DMS153 treated with DMSO at 0.1 percent for 48 hours (cell line): Measurements from ENCODE around the gene DEFB132.

Experiments used
- DNase-seq: peaks from one replicate; lab custom pipeline; 2025; ENCODE audit not compliant: unreplicated experiment; lab: John Stamatoyannopoulos, UW

Gene DEFB132

DNA sequence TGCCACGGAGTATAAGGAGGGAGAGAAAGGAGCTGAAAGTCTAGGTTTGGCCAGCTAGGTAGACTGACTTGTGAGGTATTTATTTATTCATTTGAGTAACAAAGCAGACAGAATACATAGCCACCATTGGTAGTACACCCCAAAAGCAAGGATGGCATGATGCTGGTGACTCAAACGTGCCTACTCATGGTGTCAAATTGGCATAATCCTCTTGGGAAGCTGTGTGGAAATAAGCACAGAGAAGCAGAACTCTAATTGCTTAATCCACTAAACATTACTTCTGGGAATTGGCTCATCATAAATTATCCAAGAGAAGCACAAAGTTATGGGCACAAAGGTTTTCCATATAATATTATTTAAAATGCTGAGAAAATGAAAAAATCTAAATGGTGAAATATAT is 2.5 kb downstream of the DEFB132 start:
- no peak for DNase-seq

DNA sequence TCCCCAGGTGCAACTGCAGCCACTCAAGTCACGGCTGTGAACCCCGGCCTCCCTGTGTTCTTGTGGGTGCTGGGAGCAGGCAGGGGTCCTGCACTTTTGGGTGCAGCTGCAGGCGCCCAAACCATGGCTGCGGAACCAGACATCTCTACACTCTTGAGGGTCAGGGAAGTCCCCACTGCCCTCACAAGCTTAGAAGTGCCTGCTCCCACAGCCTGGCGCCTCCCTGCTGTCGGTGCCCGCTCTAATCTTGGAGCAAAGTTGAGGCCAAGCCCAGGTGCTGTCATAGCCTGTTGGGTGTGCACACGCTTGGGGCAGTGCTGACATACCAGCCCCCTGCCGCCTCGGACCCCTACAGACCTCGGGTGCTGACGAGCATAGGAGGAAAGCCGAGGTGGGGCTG is 6.2 kb downstream of the DEFB132 start:
- DNase-seq: no peak

DNA sequence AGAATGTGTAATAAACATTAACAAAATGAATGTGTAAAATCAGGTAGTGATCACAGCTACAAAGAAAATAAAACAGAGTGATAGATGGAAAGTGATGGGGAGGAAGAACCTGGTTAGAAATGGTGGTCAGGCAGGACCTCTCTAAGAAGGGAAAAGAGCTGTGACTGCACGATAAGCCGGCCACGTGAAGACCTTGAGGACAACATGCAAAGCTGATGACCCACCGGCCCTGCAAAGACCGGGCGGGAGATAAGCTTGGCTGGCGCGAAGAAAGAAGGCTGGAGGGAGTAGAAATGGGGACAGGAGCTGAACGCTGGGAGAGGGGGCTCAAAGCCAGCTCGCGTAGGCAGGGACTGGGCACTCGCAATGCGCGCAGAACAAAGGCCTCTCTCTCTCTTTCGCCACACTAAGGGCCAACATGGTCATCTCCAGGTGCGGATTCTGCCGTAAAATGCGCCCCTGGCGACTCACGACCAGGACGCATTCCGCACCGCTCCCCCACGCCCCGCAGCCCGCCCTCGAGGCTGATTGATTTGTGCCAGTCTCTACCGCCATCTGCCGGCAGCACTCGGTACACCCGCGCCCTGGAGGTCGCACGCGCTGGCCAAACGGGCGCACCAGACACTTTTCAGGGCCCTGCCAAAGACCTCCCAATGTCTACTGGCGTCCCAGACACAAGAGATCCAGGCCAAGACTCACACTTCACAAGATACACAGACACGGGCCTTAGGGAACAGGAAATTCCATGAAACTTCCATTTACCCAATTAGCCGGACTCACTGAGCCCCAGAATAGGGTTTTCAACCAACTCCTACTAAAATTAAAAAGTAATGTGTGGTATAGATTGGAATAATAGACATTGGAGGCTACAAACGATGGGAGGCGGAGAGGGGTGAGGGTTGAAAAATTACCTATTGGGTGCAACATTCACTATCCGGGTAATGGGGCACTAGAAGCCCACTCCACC is 9.4 kb downstream of the DEFB132 start:
- DNase-seq: peak; percentile 38

DNA sequence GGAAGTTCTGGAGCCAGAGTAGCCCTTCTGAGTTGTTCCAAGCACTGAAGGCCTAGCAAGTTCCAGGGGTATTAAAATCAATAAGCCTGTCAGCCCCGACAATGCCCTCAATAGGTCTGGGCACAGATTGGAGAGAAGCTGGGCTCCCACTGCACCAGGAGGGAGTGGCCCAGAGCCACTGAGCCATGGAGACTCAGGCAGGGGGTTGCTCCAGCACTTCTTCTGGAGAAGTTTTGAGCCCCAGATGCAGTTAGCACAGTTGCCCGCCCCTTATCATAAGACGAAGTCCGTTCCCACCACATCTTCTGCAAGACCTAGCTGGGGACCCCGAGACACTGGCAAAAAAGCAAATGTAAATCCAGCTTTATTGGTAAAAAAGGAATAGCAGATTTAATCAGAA is 13.0 kb downstream of the DEFB132 start:
- DNase-seq: no peak

DNA sequence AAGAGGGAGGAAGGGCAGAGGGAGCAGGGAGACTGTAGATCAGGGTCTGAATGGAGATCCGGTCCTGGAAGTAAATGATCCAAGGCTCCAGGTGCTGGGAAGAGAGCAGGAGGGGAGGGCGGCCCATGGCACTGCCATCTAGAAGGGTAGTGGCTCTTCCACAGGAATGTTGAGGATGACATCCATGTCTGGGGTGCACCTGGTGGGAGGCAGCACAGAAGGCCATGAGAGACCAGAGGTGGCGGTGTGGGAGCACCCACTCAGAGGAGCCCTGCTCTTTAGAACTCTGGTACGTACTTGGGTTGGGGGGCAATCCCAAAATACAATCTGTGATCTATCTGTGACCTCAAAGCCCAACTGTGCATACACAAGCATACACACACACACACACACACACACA is 13.5 kb downstream of the DEFB132 start:
- DNase-seq: no peak

DNA sequence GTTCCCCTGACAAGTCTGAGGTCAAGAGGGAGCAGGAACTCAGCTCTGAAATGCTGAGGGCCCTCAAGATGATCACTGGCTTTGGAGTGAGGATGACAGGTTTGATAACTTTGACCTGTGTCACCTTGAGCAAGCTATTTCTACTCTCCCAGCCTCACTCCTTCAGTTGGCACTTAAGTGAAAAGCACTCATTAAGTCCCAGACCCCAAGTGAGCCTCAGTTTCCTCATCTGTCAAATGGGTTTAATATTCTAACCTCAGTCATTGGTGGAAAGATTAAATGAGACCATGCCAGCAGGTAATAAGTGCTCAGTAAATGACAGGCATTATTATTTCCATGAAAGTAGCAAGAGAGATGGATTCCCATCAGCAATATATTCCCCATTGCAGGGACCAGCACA is 14.0 kb downstream of the DEFB132 start:
- DNase-seq: no peak

DNA sequence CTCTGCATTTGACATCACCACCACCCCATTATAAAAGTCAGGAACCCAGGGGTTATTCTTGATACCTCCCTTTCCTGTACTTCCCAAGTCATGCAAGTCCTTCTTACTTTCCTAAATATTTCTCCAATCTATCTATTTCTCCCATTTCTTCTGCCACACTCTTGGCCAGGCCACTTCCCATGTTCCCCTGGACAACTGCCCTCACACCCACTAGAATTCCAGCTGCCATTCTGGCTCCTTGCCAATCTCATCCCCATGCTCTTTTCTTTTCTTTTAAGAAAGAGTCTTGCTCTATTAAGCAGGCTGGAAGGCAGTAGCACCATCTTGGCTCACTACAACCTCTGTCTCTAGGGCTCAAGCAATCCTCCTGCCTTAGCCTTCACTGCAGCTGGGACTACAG is 15.2 kb downstream of the DEFB132 start:
- no peak for DNase-seq

DNA sequence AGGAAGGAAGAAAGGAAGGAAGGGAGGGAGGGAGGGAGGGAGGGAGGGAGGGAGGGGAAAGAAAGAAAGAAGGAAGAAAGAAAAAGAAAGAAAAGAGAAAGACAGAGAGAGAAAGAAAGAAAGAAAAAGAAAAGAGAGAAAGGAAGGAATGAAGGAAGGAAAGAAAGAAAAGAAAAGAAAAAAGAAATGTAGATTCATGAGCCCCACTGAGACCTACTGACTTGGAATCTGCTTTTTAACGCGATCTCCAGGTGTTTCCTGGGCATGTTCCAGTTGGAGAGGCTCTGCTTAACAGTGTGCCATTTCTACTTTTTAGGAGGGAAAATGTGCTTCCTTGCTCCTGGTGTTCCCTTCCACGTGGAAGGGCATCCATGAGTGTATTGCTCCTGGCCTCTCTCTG is 16.4 kb downstream of the DEFB132 start:
- DNase-seq: no peak

DNA sequence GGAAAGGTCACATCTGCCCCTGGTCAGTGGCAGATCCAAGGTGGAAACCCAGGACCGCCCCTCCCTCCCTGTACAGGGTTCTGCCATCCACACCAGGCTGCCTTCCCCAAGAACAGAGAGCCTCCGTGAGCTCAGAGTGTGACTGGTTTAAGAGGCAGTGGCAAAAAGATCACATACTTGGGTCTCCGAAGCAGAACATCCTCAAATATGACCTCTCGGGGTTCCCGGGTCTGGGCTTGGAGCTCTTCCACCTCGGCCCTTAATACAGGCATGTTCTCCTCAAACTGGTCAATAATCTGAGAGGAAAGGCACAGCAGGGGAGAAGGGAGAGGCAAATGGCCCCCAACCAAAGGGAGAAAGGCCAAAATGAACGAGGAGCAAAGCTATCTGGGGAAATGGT is 18.3 kb downstream of the DEFB132 start:
- no peak for DNase-seq

DNA sequence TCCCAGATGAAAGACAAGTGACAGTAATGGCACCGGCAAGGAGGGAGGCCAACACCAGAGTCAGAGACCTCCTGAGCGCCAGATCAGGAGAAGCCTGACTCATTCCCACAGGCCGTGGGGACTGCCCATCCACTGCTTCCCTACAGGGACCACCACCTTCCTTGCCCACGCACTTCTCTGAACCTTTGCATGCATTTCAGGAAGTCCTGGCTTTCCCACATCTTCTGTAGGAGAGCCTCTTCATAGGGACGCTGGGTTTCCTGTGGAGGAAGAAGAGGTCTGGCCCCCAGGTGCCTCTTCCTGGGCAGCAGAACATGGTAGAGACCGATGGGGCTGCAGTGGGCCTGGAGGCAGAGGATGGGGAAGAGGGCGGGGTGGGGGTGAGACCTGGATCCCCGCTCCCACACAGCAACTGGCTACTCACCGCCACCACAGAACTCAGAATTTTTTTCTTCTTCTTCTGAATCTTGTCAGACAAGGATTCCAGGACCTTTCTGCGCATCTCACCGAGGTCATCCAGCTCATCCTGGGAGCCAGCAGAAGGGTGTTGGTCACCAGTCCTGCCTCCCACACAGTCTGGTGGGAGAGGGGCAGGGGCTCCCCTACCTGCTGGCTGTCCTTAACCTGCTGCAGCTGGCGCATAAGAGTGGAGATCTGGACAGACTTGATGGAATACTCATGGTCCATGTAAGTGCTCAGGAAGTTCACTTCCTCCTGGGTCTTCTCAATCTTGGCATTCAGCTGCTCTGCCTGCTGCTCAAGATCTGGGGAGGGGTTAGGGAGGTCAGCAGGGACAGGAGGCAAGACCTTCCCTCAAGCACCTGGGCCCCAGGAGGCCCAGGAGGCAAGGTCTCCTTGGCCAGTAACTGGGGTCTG is 19.3 kb downstream of the DEFB132 start:
- no peak for DNase-seq

DNA sequence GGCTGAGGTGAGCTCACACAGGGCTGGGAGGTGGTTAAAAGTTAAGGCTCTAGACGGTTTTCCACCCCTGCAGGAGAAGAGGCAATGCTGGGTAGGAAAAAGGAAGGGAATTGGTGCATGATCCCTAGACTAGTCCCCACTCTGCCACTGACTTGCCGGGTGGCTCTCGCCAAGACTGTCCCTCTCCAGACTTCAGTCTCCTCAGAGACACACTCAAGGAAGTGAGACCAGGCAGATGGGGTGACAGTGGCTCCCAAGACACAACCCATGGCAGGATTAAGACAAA is 19.9 kb downstream of the DEFB132 start:
- DNase-seq: no peak

DNA sequence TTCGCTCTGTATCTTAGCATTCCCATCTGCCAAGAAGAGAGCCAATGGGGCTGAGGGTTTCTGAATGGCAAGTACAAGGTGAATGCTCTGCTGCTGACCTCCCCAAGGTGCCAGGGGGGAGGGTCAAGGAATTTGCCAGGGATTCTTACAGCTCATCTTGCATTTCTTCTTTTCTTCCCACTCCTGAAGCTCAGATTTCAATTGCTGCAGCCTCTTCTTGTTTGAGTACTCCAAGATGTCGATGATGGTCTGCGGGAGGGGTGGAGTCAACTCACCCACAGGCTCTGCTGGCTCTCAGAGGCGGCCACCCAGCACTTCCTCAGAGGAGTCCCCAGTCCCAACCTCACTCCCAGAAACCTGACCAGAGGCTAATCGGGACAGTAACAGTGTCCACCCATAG is 20.7 kb downstream of the DEFB132 start:
- no peak for DNase-seq

DNA sequence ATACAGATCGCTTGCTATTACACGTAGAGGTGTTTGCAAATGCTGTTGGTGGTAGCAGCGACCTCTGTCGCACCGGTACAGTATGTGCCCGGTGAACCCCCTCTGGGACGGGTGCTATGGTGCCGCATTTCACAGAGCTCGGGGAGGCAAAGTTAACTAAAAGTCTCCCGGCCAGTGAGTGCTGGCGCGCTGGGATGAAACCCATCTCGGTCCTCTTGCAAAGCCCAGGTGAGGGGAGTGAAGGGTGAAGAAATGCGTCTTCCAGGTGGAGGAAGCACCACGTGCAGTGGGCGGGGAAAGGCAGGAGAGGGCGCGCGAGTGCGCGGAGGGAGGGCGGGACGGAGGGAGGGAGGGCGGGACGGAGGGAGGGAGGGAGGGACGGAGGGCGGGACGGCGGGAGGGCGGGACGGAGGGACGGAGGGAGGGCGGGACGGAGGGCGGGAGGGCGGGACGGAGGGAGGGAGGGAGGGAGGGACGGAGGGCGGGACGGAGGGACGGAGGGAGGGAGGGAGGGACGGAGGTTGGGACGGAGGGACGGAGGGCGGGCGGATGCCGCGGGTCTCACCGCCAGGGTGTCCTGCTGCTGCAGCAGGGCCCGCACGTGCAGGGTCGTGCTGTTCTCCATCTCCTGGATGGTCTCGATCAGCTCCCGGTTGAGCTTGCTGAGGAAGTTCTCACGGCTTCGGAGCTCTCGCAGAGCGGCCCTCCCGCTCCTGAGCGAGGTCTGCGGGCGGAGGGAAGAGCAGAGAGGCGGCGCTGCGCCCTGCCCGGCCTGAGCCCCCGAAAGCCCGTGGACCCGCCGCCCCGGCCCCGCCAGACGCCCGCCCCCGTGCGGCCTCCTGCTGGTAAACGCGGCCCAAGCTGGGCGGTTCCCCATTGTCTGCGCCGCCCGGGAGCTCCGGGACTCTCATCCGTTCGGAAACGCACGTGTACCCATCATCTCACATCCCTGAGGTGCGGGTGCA is 21.4 kb downstream of the DEFB132 start:
- no peak for DNase-seq

DNA sequence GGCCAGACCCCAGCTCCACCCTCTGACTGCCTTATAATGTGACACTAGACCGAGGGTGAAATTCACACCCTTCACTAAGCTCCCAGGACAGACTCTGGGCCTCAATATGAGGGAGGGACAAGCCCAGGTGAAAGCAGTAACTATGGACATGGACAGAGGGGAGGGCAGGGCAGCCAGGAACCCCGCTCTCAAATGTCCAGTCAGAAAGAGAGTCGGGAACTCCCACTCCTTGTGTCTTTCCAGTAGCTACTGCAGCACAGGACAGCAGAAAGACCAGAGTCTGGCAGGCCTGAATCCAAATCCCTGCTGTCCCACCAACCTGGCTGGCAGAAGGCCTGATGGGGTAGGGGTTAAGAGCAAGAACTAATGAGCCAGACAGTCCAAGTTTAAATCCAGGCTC is 26.6 kb downstream of the DEFB132 start:
- no peak for DNase-seq

DNA sequence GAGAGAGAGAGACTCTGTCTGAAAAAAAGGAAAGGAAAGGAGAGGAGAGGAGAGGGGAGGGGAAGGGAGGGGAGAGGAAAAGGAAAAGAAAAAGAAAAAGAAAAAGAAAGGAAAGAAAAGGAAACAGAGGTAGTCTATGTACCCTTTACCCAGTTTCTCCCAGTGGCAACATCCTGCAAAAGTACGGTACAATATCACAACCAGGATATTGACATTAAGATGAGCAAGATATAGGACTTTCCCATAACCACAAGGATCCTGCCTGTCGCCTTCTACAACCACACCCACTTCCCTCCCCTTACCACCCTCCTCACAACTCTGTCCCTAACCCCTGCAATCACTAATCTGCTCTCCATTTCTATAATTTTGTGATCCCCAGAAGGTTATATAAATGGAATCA is 29.0 kb downstream of the DEFB132 start:
- DNase-seq: no peak

DNA sequence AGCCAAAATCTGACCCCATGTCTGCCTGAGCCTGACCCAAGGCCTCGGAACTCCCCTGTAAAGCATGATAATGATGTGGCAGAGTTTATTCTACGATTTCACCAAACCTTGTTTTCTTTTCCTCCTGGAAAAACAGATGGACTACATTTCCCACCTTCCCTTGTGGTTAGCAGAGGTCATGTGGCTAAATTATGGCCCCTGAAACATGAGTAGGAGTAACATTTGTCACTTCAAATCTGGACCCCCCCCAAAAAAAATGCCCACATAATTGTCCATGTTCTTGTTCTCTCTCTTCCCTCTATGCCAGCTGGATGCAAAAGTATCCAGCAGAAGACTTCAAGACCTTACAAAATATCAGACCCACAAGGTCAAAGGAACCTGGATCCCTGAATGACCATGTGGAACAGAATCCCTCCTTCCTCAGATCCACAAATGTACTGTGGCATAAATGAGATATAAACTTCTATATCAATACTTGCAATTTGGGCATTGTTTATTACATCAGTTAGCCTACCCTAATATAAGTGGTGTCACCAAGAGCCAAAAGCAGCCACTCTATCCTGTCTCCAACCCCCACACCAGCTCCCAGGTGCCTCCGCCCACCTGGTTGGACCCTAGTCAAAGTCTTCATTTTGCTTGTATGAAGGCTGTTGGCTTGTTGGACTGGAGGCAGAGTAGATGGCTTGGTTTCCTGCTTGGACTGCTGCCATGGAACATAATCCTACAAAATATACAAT is 31.6 kb downstream of the DEFB132 start:
- no peak for DNase-seq

DNA sequence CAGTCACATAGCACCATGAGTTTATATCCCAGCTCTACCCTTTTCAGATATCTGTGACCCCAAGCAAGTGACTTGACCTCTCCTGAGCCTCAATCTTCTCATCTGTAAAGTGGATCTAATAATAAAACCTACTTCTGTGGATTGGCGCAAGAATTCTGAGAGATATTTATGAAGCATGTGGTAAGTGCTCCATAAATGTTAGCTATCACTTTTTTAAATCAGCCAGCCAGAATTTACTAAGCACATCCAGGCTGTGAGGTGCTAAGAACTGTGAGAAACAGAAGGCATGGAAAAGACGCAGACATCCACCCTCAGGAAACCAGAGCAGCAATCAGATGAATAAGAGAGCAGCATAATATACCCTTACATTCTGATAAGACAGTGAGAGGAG is 32.2 kb downstream of the DEFB132 start:
- DNase-seq: no peak

DNA sequence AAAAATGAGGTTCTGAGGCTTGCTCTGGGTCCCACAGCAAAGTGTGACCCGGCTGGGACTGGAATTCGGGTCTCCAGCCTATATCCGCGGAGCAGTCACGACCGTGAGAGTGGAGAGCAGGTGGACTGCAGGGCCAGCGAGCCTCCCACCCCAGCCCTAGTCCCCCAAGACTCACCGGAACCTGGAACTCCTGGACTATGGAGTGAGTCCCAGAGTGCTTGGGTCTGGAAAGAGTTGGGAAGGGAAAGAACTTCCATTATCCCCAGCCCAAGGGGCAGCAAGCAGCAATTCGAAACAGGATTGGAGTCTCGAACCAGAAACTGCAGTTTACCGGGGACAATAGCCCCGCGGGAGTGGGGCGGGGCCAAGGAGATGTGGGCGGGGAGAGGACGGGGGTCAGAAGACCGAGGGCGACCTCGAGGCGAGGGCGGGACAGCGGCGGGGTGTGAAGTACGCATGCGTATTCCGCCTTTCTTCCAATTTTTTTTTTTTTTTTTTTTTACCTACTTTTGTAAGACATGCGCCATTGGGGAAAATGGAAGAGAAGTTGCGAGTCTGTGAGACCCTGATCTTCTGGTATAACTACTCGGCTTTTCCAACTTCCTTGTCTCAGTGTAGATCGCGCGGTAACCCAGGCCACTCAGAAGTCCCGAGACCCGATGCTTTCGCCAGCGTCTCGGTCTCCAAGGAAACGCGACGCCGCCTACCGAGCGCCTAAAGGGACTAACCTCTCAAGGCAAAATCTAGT is 32.7 kb downstream of the DEFB132 start, which contains the start of gene C20orf96:
Gene C20orf96, minus strand, starts transcription at position 667 of the 748 bp plus-strand sequence. Its CDS starts 140 bp downstream, at position 527.
- DNase-seq: peak; percentile 92

DNA sequence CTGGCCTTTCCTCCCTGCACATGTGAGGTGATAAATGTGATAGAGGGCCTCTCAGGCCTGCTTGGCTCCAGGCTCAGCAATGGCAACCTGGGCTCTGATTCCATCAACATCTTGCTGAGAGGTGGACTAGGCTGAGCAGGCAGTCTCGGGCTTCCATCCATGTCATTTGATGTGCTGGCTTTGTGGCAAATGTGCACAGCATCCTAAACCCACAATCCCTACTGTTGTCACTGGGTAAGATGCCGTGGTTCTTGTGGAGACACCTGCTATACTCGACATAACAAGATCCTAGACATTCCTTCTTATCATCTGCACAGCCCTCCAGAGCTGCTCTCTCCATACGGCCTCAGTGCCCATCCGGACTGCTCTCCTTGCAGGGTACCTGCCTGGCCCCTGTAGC is 37.1 kb downstream of the DEFB132 start:
- no peak for DNase-seq

DNA sequence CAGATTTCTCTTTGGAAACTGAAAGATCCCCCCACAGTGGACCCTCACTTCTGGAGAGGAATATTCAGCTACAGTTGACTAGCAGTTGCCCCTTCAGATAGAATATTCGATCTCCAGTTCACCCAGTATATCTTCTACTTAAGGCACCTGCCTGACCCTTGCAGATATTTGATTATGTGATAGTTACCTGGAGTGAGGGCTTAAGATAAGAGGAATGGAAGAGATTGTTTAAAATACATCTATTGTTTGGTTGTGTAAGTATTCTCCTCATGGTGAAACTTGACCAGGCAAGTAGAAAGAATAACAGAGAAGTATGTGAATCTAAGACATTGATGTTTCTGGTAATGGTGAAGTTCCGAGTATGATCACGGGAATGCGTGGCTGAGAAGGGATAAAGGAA is 38.3 kb downstream of the DEFB132 start:
- no peak for DNase-seq
